GM18909 (cell line): ENCODE results near the gene PIP4K2A.
"Not testable (repeated sequence)": the region's sequence is repeated elsewhere in the genome, so short reads cannot be mapped to it uniquely, and the experiment has no call there.

Source experiments
- ATAC-seq: cut with Tn5 transposase; IDR thresholded peaks from one replicate; pipeline ENCODE4 v1.9.1; 2021; ENCODE audit warnings: mild to moderate bottlenecking; ENCODE audit not compliant: unreplicated experiment, poor library complexity

PIP4K2A gene

GRCh38 chr10:22720667-22721066 lies 6.3 kb upstream of the PIP4K2A start:
- no peak for ATAC-seq

- no peak for ATAC-seq
These were observed 5.1 kb upstream of the PIP4K2A start for GRCh38 chr10:22719406-22720042.

GRCh38 chr10:22718659-22719058 lies 4.3 kb upstream of the PIP4K2A start:
- not testable (repeated sequence) for ATAC-seq

- ATAC-seq: no peak
These were observed 3.4 kb upstream of the PIP4K2A start for GRCh38 chr10:22717728-22718127.

- ATAC-seq: no peak
These were observed 2.6 kb upstream of the PIP4K2A start for GRCh38 chr10:22716943-22717342.

- no peak for ATAC-seq
These were observed 880 bp upstream of the PIP4K2A start for GRCh38 chr10:22715290-22715625.

GRCh38 chr10:22713853-22714478 lies 412 bp downstream of the PIP4K2A start:
- peak; percentile 29 for ATAC-seq

GRCh38 chr10:22712956-22713852 lies 1.2 kb downstream of the PIP4K2A start:
- ATAC-seq: peak; percentile 29

GRCh38 chr10:22712211-22712955 lies 2.0 kb downstream of the PIP4K2A start:
- no peak for ATAC-seq

- ATAC-seq: no peak
These were observed 3.0 kb downstream of the PIP4K2A start for GRCh38 chr10:22711373-22711772.

- ATAC-seq: no peak
These were observed 4.1 kb downstream of the PIP4K2A start for GRCh38 chr10:22710139-22710745.

GRCh38 chr10:22708772-22709171 lies 5.6 kb downstream of the PIP4K2A start:
- no peak for ATAC-seq

GRCh38 chr10:22705527-22705926 lies 8.9 kb downstream of the PIP4K2A start:
- no peak for ATAC-seq

- ATAC-seq: peak; percentile 49
These were observed 9.4 kb downstream of the PIP4K2A start for GRCh38 chr10:22704942-22705341.

- peak; percentile 46 for ATAC-seq
These were observed 9.9 kb downstream of the PIP4K2A start for GRCh38 chr10:22704471-22704911.

GRCh38 chr10:22702348-22702747 lies 12.0 kb downstream of the PIP4K2A start:
- no peak for ATAC-seq

GRCh38 chr10:22701132-22701826 lies 13.1 kb downstream of the PIP4K2A start:
- ATAC-seq: no peak

- ATAC-seq: no peak
These were observed 13.9 kb downstream of the PIP4K2A start for GRCh38 chr10:22700489-22700888.

GRCh38 chr10:22699976-22700375 lies 14.4 kb downstream of the PIP4K2A start:
- no peak for ATAC-seq
